Stimulated activated CD8-positive, alpha-beta memory T cell treated with anti-CD3 and anti-CD28 coated beads, Interleukin-12 subunit alpha, Interleukin-12 subunit beta, amount 100 ng/mL, for 1 hour (primary cell): ENCODE results near the gene HDAC3.
A peak's percentile ranks its signal among the peaks of the same experiment; 100 is the strongest.

Source experiments
- DNase-seq: peaks from one replicate; pipeline ENCODE4 v3.0.0-alpha.2; 2020; ENCODE audit warnings: low read depth

The HDAC3 gene

DNA sequence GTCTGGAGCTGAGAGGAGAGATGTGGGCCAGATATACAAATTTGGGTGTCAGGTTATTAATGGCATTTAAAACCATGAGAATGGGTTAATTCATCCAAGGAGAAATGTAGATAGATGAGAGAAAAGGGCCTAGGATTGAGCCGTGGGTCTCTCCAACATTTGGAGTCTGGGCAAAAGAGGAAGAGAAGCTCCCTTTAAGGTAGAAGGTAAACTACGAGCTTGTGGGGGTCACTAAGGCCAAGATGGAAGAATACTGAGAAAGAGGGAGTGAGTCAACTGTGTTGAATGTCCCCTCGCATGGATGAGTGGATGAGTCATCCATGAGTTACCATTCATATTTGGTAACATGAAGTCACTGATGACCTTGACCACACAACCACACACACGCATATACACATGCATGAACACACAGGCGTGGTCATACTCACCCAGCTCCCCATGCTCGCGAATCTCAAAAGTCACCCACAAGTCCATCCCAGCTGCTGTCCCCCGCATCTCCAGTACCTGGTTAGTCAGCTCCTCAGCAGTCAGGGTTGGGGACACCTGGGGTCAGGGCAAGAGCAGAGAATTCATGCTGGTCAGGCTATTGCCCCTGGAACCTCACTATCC, 21.4 kb upstream of the HDAC3 start:
- no peak for DNase-seq

DNA sequence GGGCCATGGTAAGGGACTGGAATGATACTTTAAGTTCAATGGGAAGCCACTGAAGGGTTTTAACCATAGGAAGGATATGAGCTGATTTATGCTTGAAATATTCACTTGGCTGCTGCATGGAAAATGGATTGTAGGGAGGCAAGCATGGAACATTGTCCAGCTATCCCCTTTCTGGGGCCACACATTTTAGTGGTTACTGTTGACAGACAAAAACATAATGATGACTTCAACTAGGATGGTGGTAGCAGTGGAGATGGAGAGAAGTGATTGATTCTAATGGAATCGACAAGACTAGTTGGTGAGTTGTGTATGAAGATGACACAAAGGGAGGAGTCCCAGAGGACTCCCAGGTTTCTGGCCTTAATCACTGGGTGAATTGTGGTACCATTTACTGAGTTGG, 20.8 kb upstream of the HDAC3 start:
- no peak for DNase-seq

DNA sequence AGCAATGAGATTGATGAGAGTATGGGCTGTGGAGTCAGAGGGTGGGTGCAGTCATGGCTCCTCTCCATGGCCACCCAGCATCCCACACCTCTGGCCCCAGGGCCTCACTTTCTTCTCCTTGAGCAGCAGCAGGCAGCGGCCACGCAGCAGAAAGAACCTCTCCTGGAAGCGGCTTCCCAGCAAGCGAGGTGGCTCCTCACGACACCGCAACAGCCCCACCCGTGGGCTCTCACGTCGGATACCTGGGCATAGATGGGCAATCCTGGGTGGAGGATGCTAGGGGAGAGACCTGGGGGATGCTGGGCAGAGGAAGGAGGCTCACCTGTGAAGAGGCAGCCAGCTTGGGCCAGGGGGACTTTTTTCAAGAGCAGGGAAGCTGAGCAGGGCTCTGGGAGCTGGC, 19.7 kb upstream of the HDAC3 start:
- DNase-seq: no peak

GRCh38 chr5:141655020-141655419, 18.4 kb upstream of the HDAC3 start:
- no peak for DNase-seq

- no peak for DNase-seq
Measured at GRCh38 chr5:141654298-141654697, 17.6 kb upstream of the HDAC3 start.

- DNase-seq: no peak
Measured at GRCh38 chr5:141651728-141652105, 15.1 kb upstream of the HDAC3 start.

DNA sequence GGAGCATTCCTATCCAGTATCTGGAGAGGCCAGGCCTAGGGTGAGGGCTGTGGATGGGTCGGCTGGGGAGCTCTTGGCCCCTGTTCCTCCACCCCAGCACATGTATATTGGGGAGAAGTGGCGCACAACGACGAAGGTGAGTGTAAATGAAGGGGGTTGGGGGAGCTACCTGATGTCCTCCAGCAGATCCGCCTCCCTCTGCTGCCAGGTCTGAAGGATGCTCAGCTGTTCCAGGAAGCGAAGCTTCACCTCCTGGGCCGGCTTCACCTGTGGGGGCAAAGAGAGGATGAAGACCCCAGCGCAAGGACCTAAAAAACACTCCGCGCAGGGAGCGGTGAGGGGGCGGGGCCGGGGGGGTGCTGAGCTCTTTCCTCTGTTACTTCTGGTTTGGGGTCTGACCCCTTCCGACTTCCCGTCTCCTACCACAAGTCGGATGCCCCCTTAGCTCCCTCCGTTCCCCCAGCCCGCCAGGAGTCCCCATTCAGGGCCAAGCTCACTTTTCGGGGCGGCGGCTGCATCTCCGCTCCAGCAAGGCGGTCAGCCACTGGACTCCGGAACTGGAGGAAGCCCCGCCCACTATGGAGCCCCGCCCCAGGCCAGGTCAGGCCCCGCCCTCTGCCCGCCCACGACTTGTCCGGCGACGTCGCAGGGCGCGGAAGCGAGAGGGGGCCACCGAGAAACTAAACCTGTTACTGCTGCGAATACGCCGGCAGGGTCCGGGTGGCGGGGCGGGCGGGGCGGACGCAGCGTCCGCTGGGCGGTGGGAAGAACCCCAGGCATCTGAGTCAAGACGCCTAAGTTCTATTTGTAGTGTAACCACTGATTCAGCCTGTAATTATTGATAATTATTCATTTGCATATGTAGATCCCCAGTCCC, 14.4 kb upstream of the HDAC3 start, which contains the start of gene FCHSD1:
Gene FCHSD1 (minus strand): TSS at position 568 of the 877 bp plus-strand sequence. CDS start 50 bp downstream, at position 518.
- DNase-seq: peak; percentile 71

GRCh38 chr5:141649972-141650371, 13.3 kb upstream of the HDAC3 start:
- no peak for DNase-seq

GRCh38 chr5:141649056-141649688, 12.5 kb upstream of the HDAC3 start:
- no peak for DNase-seq

DNA sequence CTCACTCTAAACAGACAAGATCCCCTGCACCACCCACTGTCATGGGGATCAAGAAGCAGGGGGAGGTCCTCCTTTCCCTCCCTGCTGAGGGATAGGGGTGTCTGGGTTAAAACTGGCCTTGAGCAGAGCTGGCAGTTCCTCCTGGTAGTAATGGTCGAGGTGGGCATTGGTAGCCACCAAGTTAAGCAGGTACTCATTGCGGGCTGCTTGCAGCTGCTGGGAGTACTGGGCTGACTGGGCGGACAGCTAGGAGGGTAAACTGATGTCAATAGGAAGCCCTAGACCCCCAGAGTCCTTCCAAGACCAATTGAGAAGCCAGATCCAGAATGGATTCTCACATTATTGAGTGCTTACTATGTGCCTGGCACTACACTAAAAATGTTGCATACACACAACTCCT, 11.2 kb upstream of the HDAC3 start:
- no peak for DNase-seq

GRCh38 chr5:141647242-141647641, 10.6 kb upstream of the HDAC3 start:
- DNase-seq: no peak

DNA sequence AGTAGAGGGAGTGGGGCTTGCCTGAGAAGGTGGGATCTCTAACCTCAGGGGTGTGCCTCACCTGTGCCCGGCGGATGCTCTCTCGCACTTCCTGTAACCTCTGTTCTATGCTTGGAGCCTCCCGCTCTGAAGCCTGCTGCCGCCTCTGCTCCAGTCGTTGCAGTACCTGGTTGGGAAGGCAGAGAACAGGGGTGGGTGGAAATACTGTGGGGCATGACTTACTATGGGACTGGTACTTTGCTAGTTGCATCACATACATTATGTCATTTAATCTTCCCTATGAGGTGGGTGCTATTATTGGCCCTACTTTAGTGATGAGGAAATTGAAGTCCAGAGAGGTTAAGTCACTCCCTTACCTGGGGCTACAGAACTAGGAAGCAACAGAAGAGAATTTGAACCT, 9.4 kb upstream of the HDAC3 start:
- DNase-seq: no peak

- DNase-seq: no peak
Measured at GRCh38 chr5:141641634-141642267, 5.1 kb upstream of the HDAC3 start.

DNA sequence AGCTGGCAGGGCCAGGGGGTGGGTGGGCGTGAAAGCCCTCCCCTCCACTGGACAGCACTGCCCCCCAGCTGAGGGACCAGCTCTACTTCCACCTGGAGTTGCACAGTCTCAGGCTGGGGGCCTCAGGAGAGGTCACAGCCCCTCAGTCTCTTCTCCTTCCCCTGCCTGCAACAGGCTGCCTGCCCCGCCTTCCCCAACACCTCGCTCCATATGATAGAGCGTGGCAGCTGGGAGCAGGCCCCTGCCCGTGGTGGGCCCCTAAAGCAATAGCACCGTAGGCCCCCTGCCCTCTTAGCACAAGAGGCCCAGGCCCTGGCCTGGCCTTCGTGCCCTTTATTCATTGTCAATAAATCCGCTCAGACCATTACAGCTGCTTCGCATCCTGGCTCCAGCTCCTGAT, 4.0 kb upstream of the HDAC3 start:
- no peak for DNase-seq

DNA sequence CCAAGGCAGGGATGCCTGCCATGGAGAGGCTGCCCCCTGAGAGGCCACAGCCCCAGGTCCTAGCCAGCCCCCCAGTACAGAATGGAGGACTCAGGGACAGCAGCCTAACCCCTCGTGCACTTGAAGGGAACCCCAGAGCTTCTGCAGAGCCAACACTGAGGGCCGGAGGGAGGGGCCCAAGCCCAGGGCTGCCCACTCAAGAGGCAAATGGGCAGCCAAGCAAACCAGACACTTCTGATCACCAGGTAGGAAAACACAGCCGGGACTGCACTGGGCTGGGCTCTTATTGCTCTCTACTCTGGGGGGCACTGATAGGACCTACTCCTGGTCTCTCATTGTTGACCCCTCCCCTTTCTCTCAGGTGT, 3.4 kb upstream of the HDAC3 start:
- DNase-seq: no peak

- DNase-seq: no peak
Measured at GRCh38 chr5:141639357-141640050, 2.9 kb upstream of the HDAC3 start.

DNA sequence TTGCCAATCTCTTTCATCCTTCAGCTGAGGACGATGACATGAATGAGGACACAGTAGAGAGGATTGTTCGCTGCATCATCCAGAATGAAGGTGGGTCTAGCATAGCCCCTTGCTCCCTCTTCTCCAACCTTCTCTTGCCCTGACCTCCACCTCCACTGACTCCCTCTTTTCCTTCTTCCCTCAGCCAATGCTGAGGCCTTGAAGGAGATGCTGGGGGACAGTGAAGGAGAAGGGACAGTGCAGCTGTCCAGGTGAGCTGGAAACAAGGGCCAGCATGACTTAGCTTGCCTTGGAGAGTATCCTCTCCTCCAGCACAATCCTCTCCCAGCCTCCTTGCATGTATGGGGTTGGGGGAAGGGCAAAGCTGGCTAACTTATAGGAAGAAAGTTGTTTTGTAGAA, 2.1 kb upstream of the HDAC3 start:
- no peak for DNase-seq

DNA sequence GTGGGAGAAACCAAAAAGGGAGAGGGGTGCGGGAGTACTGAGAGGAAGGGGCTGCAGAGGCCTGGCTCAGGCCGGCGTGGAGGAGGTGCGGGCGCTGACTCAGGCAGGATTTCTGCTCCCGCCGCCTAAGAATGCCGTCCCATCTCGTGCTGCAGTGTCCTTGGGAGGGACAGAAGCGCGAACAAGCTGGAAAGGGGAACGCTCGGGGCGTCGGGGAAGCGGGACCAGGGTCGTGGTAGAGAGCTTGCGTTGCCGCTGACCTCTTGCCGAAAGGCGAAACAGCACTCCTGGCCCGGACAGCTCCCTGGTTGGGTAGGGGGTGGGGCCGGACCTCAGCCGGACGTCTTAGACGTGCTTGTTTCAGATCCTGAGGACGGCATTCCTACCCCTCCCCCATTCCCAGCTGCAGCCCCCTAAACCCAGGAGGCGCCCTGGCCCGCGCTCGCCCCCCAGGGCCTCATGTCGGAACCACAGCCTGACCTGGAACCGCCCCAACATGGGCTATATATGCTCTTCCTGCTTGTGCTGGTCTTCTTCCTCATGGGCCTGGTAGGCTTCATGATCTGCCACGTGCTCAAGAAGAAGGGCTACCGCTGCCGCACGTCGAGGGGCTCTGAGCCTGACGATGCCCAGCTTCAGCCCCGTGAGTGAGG, 1.2 kb upstream of the HDAC3 start:
- DNase-seq: peak; percentile 30

DNA sequence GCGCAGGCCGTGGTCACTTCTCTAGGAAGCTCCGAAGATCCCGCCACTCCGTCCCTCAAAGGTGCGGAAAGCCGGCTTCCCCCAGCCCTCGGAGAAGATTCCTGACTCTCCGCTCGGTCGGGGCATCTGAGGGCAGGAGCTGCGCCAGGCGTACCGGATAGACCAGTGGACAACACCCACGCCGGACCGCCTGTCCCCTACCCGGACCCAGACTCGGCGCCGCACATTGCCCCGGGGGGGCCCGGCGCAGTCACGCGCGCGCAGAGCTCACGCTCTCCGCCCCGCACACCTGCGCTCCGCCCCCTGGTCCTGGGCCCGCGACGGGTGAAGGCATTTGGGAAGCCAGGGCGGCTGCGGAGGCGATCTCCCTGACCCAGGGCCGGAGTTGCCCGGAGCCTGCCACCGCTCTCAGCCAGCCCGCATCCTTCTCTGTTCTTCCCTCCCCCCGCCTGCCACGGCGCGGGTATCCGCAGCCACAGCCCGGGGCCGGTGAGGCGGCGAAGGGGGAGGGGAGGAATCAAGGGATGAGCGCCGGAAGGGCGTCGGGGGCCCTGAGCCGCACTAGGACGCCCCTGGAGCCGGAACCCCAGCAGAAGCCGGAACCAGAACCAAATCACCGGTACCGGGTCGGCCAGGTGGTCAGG, 596 bp upstream of the HDAC3 start:
- DNase-seq: peak; percentile 16

GRCh38 chr5:141636106-141636412, 590 bp downstream of the HDAC3 start:
- DNase-seq: no peak

- DNase-seq: no peak
Measured at GRCh38 chr5:141635646-141636045, 1.0 kb downstream of the HDAC3 start.
